PC-3 (cell line): Measurements from ENCODE around the gene TUBA3C.
"Not testable (repeated sequence)": the region's sequence is repeated elsewhere in the genome, so short reads cannot be mapped to it uniquely, and the experiment has no call there.

Source experiments
- CTCF ChIP-seq: fragments of 300-600 bp; sonication (generic); conservative IDR thresholded peaks from 2 replicates; pipeline ENCODE4 v1.5.1; 2017; ENCODE audit warnings: antibody characterized with exemption, low read depth, mild to moderate bottlenecking, low read length
- EZH2 ChIP-seq: fragments of 300-600 bp; sonication (generic); IDR thresholded peaks from one replicate; pipeline ENCODE4 v1.6.1; 2017; ENCODE audit warnings: antibody characterized with exemption, mild to moderate bottlenecking, low read length; ENCODE audit not compliant: unreplicated experiment

- not testable (repeated sequence) for TF ChIP-seq CTCF, EZH2
These were observed 4.4 kb downstream of the TUBA3C start for GRCh38 chr13:19176981-19177776.
